HepG2 (cell line): ENCODE results near the gene GAD1. TPM values are rescaled to one million over a fixed set of nuclear protein-coding genes. Genes with fewer than 3 reads are reported as not detected.
A peak's percentile ranks its signal among the peaks of the same experiment; 100 is the strongest.

Experiments used
- ATAC-seq: fragments of 200-7000 bp; cut with Tn5 transposase; 3 replicates; pipeline ENCODE4 v1.9.1; 2020; ENCODE audit warnings: mild to moderate bottlenecking, moderate library complexity
- BruUV-seq: library from RNA; stranded (reverse); fragments of 400-500 nt; replicated peaks from 2 replicates; lab custom pipeline; 2021; lab: Mats Ljungman, UMichigan
- CTCF ChIA-PET: fragments of 300-600 bp; formaldehyde crosslinking; extraction: SDS; loops from one replicate; lab custom pipeline; 2021; ENCODE audit warnings: low total read pairs, inconsistent platforms, low intra/inter-chr PET ratio; lab: Yijun Ruan, JAX
- POLR2A ChIA-PET: fragments of 350-600 bp; sonication (Branson Sonifier 250); formaldehyde crosslinking; loops from one replicate; lab custom pipeline; 2020; ENCODE audit warnings: antibody characterized with exemption, inconsistent platforms; lab: Yijun Ruan, JAX
- DNase-seq: peaks from one replicate; pipeline ENCODE4 v3.0.0-alpha.2; 2015; ENCODE audit warnings: low spot score
- FAIRE-seq: peaks from 3 replicates; lab custom pipeline; 2011; peaks lifted over from hg19 to GRCh38; lab: Jason Lieb, UNC
- H2AFZ ChIP-seq: one replicate; pipeline ENCODE4 v1.6.1; 2011; ENCODE audit warnings: low read length, inconsistent platforms
- H3K27ac ChIP-seq: fragments of 300-600 bp; 3 replicates; pipeline ENCODE4 v1.8.0; 2011; ENCODE audit warnings: mixed run types, mild to moderate bottlenecking, mixed read lengths, low read length, inconsistent platforms; ENCODE audit not compliant: insufficient read depth; ENCODE audit errors: extremely low read length
- H3K27me3 ChIP-seq, 2 experiments: fragments of 200-600 bp in 1 of 2; 2 replicates in 1 of 2; 3 replicates in 1 of 2; pipeline versions ENCODE4 v1.6.0 to v1.8.0; 2011; ENCODE audit warnings: low read length in 2 of 2, mild to moderate bottlenecking in 2 of 2, moderate library complexity in 2 of 2, inconsistent platforms in 1 of 2; ENCODE audit not compliant: insufficient read depth in 2 of 2, control insufficient read depth in 1 of 2
- H3K36me3 ChIP-seq, 2 experiments: fragments of 200-600 bp in 1 of 2; replicated peaks in 1 of 2; 2 replicates in 1 of 2; 3 replicates in 1 of 2; pipeline versions ENCODE4 v1.5.1 to v1.8.0; 2011; ENCODE audit warnings: low read length in 2 of 2, inconsistent platforms in 1 of 2; ENCODE audit not compliant: insufficient read depth in 2 of 2, control insufficient read depth in 1 of 2
- H3K4me1 ChIP-seq: 2 replicates; pipeline ENCODE4 v1.5.1; 2012; ENCODE audit warnings: low read length, inconsistent platforms; ENCODE audit not compliant: insufficient read depth
- H3K4me2 ChIP-seq: 2 replicates; pipeline ENCODE4 v1.6.0; 2011; ENCODE audit warnings: low read depth, low read length, inconsistent platforms
- H3K4me3 ChIP-seq, 3 experiments: fragments of 200-600 bp in 1 of 3; sonication (generic), shearing (Covaris generic) in 1 of 3; replicated peaks in 1 of 3; 2 replicates each; pipeline ENCODE4 v1.5.1; 2011 to 2016; ENCODE audit warnings: low read length in 3 of 3, inconsistent platforms in 2 of 3, low read depth in 2 of 3, mild to moderate bottlenecking in 2 of 3, control low read depth in 1 of 3, mixed read lengths in 1 of 3; ENCODE audit not compliant: insufficient read depth in 1 of 3
- H3K79me2 ChIP-seq: one replicate; pipeline ENCODE4 v1.6.1; 2011; ENCODE audit warnings: low read length, inconsistent platforms; ENCODE audit not compliant: insufficient read depth
- H3K9ac ChIP-seq: 2 replicates; pipeline ENCODE4 v1.6.0; 2011; ENCODE audit warnings: mild to moderate bottlenecking, low read depth, low read length, inconsistent platforms; ENCODE audit not compliant: insufficient read depth
- H3K9me3 ChIP-seq: 2 replicates; pipeline ENCODE4 v1.5.1; 2012; ENCODE audit warnings: mild to moderate bottlenecking, low read length
- H4K20me1 ChIP-seq: 2 replicates; pipeline ENCODE4 v1.6.0; 2011; ENCODE audit warnings: inconsistent platforms, mild to moderate bottlenecking, low read length, moderate library complexity; ENCODE audit not compliant: insufficient read depth
- ATM ChIP-seq: fragments of 450-650 bp; IDR thresholded peaks from 2 replicates; pipeline ENCODE4 v1.7.1; 2017; ENCODE audit warnings: mild to moderate bottlenecking, borderline replicate concordance
- EP300 ChIP-seq, 3 experiments: sonication (generic) in 1 of 3; formaldehyde crosslinking in 1 of 3; IDR thresholded peaks; 2 replicates each; pipeline versions ENCODE4 v1.5.1 to v1.6.1; 2011 to 2020; ENCODE audit warnings: low read depth in 2 of 3, low read length in 2 of 3, borderline replicate concordance in 1 of 3, improper control_type of control experiment in 1 of 3, mild to moderate bottlenecking in 1 of 3, missing genetic modification reagents in 1 of 3, moderate library complexity in 1 of 3
- MAF1 ChIP-seq: sonication (generic); formaldehyde crosslinking; IDR thresholded peaks from 2 replicates; pipeline ENCODE4 v1.5.0; 2020; ENCODE audit warnings: missing genetic modification reagents, borderline replicate concordance
- MAFF ChIP-seq: IDR thresholded peaks from 2 replicates; pipeline ENCODE4 v1.6.1; 2011; ENCODE audit warnings: low read depth, low read length, improper control_type of control experiment
- MAFK ChIP-seq, 2 experiments: IDR thresholded peaks in 1 of 2; conservative IDR thresholded peaks in 1 of 2; 2 replicates each; pipeline ENCODE4 v1.6.1; 2011; ENCODE audit warnings: improper control_type of control experiment in 2 of 2, low read length in 2 of 2
- WGBS: methylation state at CpG from one replicate; pipeline ENCODE4 v1.1.6; 2017; ENCODE audit warnings: low lambda C conversion rate; 5-methylcytosine and 5-hydroxymethylcytosine counted together
- in situ Hi-C: cut with HindIII; loops from 2 replicates; pipeline ENCODE4 v1.10.0; 2017; ENCODE audit warnings: low pct_unique_long_range_greater_than_20kb; ENCODE audit not compliant: extremely low pct_ligation_motif_present
- intact Hi-C: fragments of 100-400 bp; cut with micrococcal nuclease; formaldehyde crosslinking; loops from one replicate; pipeline ENCODE4 v1.10.0; 2022; ENCODE audit not compliant: unreplicated experiment
- polyA plus RNA-seq, 8 experiments: library from polyadenylated mRNA; depleted of rRNA in 3 of 8; stranded (reverse) in 7 of 8; unstranded in 1 of 8; fragments of >200 nt; fragmentation: Illumina TruSeq in 4 of 8; extraction: Trizol in 4 of 8; gene quantifications; 2 replicates each; pipeline versions ENCODE4 v1.2.1 to v1.2.3, GENCODE V29; 2011 to 2016; ENCODE audit warnings: low read depth in 4 of 8, missing spikeins in 1 of 8, mixed read lengths in 1 of 8; ENCODE audit not compliant: insufficient read depth in 1 of 8
- total RNA-seq, 5 experiments: library from RNA; depleted of rRNA; stranded (reverse); fragments of >200 nt; fragmentation: Illumina TruSeq; extraction: Trizol; gene quantifications; 2 replicates each; pipeline ENCODE4 v1.2.3, GENCODE V29; 2016; ENCODE audit warnings: low read depth in 1 of 5
- TF ChIP-seq, protein P1 (sequence below): sonication (generic); formaldehyde crosslinking; IDR thresholded peaks from 2 replicates; pipeline ENCODE4 v1.5.1; 2020; ENCODE audit warnings: mild to moderate bottlenecking, missing genetic modification reagents, moderate library complexity
- TF ChIP-seq, protein P2 (sequence below): sonication (generic); formaldehyde crosslinking; IDR thresholded peaks from 2 replicates; pipeline ENCODE4 v1.4.0; 2020; ENCODE audit warnings: missing genetic modification reagents, borderline replicate concordance
- TF ChIP-seq, protein P3 (sequence below): sonication (generic); formaldehyde crosslinking; conservative IDR thresholded peaks from 2 replicates; pipeline ENCODE4 v1.5.0; 2020; ENCODE audit warnings: missing genetic modification reagents

GAD1 gene
- total and polyA plus RNA-seq, 2 of the 13 experiments (the other 11 are each of a cell fraction or from before 2014, with no cell fraction given) = 0.09 to 0.13 TPM

DNA sequence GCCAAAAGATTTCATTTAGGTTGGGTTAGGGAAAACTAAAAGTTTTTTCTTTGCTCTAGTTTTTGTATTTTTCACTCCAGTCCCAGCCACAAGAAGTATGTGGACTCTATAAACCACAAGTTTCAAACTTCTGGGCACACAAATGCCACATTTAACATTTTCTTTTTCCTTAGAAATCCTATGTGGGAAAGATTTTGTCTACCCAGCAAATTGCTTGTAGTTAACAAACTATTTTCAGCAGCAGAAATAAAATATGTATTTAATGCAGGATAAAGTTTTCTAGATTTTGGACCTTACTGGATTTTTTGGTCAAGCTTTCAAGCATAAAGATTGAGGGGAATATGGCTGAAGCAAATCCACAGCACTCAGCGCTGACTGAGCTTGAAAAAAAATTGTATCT is 37.4 kb upstream of the GAD1 start:
- FAIRE-seq = no peak
- ChIA-PET CTCF (no interaction called here), POLR2A (no interaction called here)
- no peak overlapping the region for H3K27ac ChIP-seq
- no peaks in the 10 kb centered on the region for H4K20me1 ChIP-seq
- no peak overlapping the region for H3K4me2 ChIP-seq
- intact Hi-C loops (no loop called here), in situ Hi-C loops (no loop called here)
- TF ChIP-seq, protein P1, sequence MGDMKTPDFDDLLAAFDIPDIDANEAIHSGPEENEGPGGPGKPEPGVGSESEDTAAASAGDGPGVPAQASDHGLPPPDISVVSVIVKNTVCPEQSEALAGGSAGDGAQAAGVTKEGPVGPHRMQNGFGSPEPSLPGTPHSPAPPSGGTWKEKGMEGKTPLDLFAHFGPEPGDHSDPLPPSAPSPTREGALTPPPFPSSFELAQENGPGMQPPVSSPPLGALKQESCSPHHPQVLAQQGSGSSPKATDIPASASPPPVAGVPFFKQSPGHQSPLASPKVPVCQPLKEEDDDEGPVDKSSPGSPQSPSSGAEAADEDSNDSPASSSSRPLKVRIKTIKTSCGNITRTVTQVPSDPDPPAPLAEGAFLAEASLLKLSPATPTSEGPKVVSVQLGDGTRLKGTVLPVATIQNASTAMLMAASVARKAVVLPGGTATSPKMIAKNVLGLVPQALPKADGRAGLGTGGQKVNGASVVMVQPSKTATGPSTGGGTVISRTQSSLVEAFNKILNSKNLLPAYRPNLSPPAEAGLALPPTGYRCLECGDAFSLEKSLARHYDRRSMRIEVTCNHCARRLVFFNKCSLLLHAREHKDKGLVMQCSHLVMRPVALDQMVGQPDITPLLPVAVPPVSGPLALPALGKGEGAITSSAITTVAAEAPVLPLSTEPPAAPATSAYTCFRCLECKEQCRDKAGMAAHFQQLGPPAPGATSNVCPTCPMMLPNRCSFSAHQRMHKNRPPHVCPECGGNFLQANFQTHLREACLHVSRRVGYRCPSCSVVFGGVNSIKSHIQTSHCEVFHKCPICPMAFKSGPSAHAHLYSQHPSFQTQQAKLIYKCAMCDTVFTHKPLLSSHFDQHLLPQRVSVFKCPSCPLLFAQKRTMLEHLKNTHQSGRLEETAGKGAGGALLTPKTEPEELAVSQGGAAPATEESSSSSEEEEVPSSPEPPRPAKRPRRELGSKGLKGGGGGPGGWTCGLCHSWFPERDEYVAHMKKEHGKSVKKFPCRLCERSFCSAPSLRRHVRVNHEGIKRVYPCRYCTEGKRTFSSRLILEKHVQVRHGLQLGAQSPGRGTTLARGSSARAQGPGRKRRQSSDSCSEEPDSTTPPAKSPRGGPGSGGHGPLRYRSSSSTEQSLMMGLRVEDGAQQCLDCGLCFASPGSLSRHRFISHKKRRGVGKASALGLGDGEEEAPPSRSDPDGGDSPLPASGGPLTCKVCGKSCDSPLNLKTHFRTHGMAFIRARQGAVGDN (CRISPR knock-in tag) = no peak
- no peak for TF ChIP-seq MAF1 (CRISPR knock-in tag)
- no peak for TF ChIP-seq ATM
- TF ChIP-seq EP300 (IDR thresholded peaks at IDR 0.05; ENCODE audit: low read depth in 2 of 2, low read length in 2 of 2) = no peak
- TF ChIP-seq EP300 (CRISPR knock-in tag; IDR thresholded peaks at IDR 0.05; ENCODE audit: borderline replicate concordance) = no peak
- TF ChIP-seq MAFF = peak; percentile 56
- peak; percentile 55 to 69 for TF ChIP-seq MAFK (conservative IDR thresholded peaks at IDR 0.05 in 1 of 2, IDR thresholded peaks at IDR 0.05 in 1 of 2; ENCODE audit: low read length in 2 of 2)
- TF ChIP-seq, protein P2, sequence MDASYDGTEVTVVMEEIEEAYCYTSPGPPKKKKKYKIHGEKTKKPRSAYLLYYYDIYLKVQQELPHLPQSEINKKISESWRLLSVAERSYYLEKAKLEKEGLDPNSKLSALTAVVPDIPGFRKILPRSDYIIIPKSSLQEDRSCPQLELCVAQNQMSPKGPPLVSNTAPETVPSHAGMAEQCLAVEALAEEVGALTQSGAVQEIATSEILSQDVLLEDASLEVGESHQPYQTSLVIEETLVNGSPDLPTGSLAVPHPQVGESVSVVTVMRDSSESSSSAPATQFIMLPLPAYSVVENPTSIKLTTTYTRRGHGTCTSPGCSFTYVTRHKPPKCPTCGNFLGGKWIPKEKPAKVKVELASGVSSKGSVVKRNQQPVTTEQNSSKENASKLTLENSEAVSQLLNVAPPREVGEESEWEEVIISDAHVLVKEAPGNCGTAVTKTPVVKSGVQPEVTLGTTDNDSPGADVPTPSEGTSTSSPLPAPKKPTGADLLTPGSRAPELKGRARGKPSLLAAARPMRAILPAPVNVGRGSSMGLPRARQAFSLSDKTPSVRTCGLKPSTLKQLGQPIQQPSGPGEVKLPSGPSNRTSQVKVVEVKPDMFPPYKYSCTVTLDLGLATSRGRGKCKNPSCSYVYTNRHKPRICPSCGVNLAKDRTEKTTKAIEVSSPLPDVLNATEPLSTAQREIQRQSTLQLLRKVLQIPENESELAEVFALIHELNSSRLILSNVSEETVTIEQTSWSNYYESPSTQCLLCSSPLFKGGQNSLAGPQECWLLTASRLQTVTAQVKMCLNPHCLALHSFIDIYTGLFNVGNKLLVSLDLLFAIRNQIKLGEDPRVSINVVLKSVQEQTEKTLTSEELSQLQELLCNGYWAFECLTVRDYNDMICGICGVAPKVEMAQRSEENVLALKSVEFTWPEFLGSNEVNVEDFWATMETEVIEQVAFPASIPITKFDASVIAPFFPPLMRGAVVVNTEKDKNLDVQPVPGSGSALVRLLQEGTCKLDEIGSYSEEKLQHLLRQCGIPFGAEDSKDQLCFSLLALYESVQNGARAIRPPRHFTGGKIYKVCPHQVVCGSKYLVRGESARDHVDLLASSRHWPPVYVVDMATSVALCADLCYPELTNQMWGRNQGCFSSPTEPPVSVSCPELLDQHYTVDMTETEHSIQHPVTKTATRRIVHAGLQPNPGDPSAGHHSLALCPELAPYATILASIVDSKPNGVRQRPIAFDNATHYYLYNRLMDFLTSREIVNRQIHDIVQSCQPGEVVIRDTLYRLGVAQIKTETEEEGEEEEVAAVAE (CRISPR knock-in tag) = no peak
- TF ChIP-seq, protein P3, sequence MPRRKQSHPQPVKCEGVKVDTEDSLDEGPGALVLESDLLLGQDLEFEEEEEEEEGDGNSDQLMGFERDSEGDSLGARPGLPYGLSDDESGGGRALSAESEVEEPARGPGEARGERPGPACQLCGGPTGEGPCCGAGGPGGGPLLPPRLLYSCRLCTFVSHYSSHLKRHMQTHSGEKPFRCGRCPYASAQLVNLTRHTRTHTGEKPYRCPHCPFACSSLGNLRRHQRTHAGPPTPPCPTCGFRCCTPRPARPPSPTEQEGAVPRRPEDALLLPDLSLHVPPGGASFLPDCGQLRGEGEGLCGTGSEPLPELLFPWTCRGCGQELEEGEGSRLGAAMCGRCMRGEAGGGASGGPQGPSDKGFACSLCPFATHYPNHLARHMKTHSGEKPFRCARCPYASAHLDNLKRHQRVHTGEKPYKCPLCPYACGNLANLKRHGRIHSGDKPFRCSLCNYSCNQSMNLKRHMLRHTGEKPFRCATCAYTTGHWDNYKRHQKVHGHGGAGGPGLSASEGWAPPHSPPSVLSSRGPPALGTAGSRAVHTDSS (CRISPR knock-in tag) = no peak
- no peaks in the 10 kb centered on the region for H3K79me2 ChIP-seq
- ATAC-seq = no peak
- BruUV-seq = no TSS peak
- no peaks in the 10 kb centered on the region for H3K36me3 ChIP-seq
- H3K9me3 ChIP-seq = no peaks in the 10 kb centered on the region
- no peaks in the 10 kb centered on the region for H3K4me1 ChIP-seq
- H3K27me3 ChIP-seq = no peaks in the 10 kb centered on the region
- DNase-seq = no peak
- no peak overlapping the region for H3K4me3 ChIP-seq
- H2AFZ ChIP-seq = no peak overlapping the region
- 84% methylated on average over 1 of the region's 1 CpG for WGBS
- no peak overlapping the region for H3K9ac ChIP-seq
